Upper lobe of right lung (tissue), 1 donor: ENCODE results near the gene CCDC180. TPM values are rescaled to one million over a fixed set of nuclear protein-coding genes. Genes with fewer than 3 reads are reported as not detected.

Experiments used
- ATAC-seq: fragments of 200-7000 bp; cut with Tn5 transposase; one replicate; pipeline ENCODE4 v1.9.1; 2020; ENCODE audit warnings: mild to moderate bottlenecking, moderate library complexity
- DNase-seq: peaks from one replicate; pipeline ENCODE4 v3.0.0-alpha.2; 2020
- H3K27ac ChIP-seq: fragments of 200-600 bp; one replicate; pipeline ENCODE4 v1.8.0; 2022
- H3K27me3 ChIP-seq: fragments of 200-600 bp; one replicate; pipeline ENCODE4 v1.8.0; 2022; ENCODE audit warnings: mild to moderate bottlenecking
- H3K36me3 ChIP-seq: fragments of 200-600 bp; one replicate; pipeline ENCODE4 v1.8.0; 2022
- H3K4me1 ChIP-seq: fragments of 200-600 bp; one replicate; pipeline ENCODE4 v1.8.0; 2022
- H3K4me3 ChIP-seq: fragments of 200-600 bp; one replicate; pipeline ENCODE4 v1.8.0; 2022; ENCODE audit warnings: mild to moderate bottlenecking
- H3K9me3 ChIP-seq: fragments of 200-600 bp; one replicate; pipeline ENCODE4 v1.8.0; 2022
- intact Hi-C: fragments of 100-400 bp; cut with DNase I; formaldehyde crosslinking; loops from one replicate; pipeline ENCODE4 v1.11.0; 2022
- total RNA-seq: library from RNA; stranded (reverse); fragmentation: NEBNext Ultra II Directional; extraction: Animal tissue kit (Norgen Biotek cat#: 25700); gene quantifications from one replicate; pipeline ENCODE4 v1.2.1, GENCODE V29; 2021
- TF ChIP-seq, protein P1 (sequence below): fragments of 200-600 bp; IDR thresholded peaks from one replicate; pipeline ENCODE4 v1.8.0; 2022; ENCODE audit warnings: antibody characterized with exemption
- donor health status: DM: no; HTN: yes; CAD: no; lungs with severe emphysema.

Gene CCDC180
- total RNA-seq, 1 donor from 2014 or later: 4.0 TPM

DNA sequence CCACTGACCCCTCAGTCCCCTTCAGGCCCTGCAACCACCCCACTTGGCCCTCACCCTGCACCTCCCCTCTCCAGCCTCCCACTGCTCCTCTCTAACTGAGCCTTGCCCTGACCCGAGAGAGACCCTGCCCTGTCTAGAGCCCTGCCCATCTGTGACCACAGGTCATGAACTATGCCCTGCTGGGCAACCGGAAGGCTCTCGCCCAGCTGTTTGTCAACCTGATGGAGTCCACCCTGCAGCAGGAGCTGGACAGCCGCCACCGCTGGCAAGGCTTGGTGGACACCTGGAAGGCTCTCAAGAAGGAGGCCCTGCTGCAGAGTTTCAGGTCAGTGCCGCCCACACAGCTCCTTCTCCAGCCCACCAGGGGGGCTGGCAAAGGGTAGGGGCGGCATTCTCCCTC lies 9.4 kb downstream of the CCDC180 start:
- Histone ChIP-seq H3K36me3 (no peaks in the 10 kb centered on the region), H3K9me3 (no peaks in the 10 kb centered on the region), H3K4me1 (no peaks in the 10 kb centered on the region), H3K27ac (no peak overlapping the region), H3K4me3 (no peak overlapping the region), H3K27me3 (no peaks in the 10 kb centered on the region)
- TF ChIP-seq, protein P1, sequence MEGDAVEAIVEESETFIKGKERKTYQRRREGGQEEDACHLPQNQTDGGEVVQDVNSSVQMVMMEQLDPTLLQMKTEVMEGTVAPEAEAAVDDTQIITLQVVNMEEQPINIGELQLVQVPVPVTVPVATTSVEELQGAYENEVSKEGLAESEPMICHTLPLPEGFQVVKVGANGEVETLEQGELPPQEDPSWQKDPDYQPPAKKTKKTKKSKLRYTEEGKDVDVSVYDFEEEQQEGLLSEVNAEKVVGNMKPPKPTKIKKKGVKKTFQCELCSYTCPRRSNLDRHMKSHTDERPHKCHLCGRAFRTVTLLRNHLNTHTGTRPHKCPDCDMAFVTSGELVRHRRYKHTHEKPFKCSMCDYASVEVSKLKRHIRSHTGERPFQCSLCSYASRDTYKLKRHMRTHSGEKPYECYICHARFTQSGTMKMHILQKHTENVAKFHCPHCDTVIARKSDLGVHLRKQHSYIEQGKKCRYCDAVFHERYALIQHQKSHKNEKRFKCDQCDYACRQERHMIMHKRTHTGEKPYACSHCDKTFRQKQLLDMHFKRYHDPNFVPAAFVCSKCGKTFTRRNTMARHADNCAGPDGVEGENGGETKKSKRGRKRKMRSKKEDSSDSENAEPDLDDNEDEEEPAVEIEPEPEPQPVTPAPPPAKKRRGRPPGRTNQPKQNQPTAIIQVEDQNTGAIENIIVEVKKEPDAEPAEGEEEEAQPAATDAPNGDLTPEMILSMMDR: no peak
- intact Hi-C loops: no loop called here
- DNase-seq (no peak), ATAC-seq (no peak)

DNA sequence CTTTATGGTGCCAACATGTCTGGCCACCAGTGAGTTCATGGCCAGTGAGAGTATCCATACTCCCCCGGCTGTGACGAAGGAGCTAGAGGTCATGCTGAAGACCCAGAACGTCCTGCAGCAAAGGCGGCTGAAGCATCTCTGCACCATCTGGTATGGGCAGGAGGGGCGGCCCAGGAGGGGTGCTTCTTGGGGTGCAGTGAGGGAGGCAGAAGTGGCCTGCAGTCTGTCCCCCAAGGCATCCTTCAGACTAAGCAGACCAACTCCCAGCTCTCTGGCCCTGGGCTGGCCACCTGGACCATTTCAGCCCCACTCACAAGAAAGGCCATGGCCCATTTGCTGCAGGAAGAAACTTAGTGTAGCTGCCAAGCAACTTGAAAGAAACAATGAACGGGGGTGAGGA lies 11.0 kb downstream of the CCDC180 start:
- TF ChIP-seq, protein P1: no peak
- intact Hi-C loops: no loop called here
- peaks cover 6% of the 10 kb centered on the region for H3K36me3 ChIP-seq
- H3K4me3 ChIP-seq: no peak overlapping the region
- no peak overlapping the region for H3K27ac ChIP-seq
- DNase-seq: no peak
- H3K9me3 ChIP-seq: no peaks in the 10 kb centered on the region
- no peaks in the 10 kb centered on the region for H3K4me1 ChIP-seq
- no peak for ATAC-seq
- no peaks in the 10 kb centered on the region for H3K27me3 ChIP-seq

DNA sequence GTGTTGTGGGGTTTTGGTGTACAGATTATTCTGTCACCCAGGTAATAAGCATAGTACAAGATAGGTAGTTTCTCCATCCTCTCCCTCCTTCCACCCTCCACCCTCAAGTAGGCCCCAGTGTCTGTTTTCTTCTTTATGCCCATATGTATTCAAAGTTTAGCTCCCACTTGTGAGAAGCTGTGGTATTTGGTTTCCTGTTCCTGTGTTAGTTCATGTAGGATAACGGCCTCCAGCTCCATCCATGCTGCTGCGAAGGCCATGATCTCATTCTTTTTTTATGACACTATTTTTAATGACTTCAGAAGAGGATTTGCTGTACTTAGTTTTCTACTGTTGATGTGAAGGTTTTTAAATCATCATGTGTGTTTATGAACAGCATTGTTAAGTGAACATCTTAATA lies 11.9 kb downstream of the CCDC180 start:
- H3K9me3 ChIP-seq: no peaks in the 10 kb centered on the region
- H3K27me3 ChIP-seq: no peaks in the 10 kb centered on the region
- no peak overlapping the region for H3K27ac ChIP-seq
- H3K36me3 ChIP-seq: peaks cover 7% of the 10 kb centered on the region
- TF ChIP-seq, protein P1: no peak
- DNase-seq (no peak), ATAC-seq (no peak)
- H3K4me1 ChIP-seq: no peaks in the 10 kb centered on the region
- H3K4me3 ChIP-seq: no peak overlapping the region
- intact Hi-C loops: no loop called here

DNA sequence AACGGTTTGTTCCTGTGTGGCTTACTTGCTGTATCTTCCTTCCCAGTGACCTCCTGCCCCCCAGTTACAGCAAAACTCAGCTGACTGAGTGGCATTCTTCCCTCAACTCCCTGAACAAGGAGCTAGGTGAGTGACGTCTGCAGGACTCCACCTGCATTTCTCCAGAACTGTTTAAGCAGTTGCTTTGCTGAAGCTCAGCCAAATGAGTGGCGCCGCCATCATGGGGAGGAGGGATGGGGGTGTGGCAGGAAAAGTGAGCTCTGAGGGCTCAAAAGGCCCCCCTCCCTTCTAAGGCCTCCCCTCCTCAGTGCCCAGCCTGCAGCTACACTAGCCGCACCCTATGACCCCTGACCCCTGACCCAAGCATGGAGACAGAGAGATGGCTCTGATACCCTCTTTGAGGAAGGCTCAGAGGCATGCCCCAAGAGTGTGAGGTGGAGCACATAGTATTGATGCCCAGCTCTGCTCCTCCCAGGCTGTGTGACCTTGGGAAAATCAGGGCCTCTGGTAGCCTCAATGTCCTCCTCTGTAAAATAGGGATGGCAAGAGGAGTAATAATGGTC lies 12.7 kb downstream of the CCDC180 start:
- TF ChIP-seq, protein P1: no peak
- ATAC-seq (no peak), DNase-seq (no peak)
- Histone ChIP-seq H3K4me3 (no peak overlapping the region), H3K4me1 (no peaks in the 10 kb centered on the region), H3K9me3 (no peaks in the 10 kb centered on the region), H3K27ac (no peak overlapping the region), H3K27me3 (no peaks in the 10 kb centered on the region), H3K36me3 (peaks cover 10% of the 10 kb centered on the region)
- intact Hi-C loops: no loop called here

DNA sequence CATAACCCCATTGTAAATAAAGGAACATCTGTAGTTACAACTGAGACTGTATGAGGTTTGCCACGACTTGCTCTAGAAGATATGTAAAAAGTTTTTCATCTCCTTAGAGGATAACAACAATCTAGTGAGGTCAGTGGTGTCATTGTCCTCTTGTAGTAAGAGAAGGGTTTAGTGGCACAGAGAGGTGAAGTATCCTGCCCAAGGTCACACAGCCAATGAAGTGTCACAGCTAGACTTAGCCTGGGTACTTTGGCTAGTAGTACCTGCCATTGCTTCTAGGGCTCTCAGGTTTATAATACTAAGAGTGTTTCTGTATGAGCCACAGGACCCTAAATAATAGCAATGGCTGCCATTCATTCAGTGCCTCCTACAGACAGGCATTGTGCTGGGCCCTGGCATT lies 13.8 kb downstream of the CCDC180 start:
- TF ChIP-seq, protein P1: no peak
- Histone ChIP-seq H3K9me3 (no peaks in the 10 kb centered on the region), H3K36me3 (peaks cover 14% of the 10 kb centered on the region), H3K4me3 (no peak overlapping the region), H3K4me1 (no peaks in the 10 kb centered on the region), H3K27me3 (no peaks in the 10 kb centered on the region), H3K27ac (no peak overlapping the region)
- no peak for DNase-seq
- no peak for ATAC-seq
- intact Hi-C loops: no loop called here

DNA sequence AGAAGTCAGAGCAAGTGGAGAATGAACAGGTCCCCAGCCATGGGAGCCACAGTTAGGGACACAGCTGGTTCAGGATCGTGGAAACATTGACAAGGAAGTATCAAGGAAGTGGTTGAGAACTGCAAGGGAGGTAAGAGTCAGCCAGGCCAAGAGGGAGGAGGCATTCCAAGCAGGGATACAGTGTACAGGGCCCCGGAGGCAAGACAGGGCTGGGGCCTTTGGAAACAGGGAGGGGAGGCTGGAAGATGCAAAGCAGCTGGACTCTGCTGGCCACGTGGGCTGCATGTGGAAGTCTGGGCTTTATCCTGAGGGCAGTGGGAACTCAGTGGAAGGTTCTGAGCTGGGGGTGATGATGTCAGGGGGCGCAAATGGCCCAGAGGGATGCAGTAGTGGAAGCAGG lies 14.2 kb downstream of the CCDC180 start:
- H3K4me1 ChIP-seq: no peaks in the 10 kb centered on the region
- intact Hi-C loops: no loop called here
- TF ChIP-seq, protein P1: no peak
- DNase-seq (no peak), ATAC-seq (no peak)
- H3K27me3 ChIP-seq: no peaks in the 10 kb centered on the region
- H3K36me3 ChIP-seq: peaks cover 14% of the 10 kb centered on the region
- no peaks in the 10 kb centered on the region for H3K9me3 ChIP-seq
- no peak overlapping the region for H3K27ac ChIP-seq
- no peak overlapping the region for H3K4me3 ChIP-seq
